Fibroblast of lung (primary cell): Measurements from ENCODE around the gene FANCE. TPM values are rescaled to one million over a fixed set of nuclear protein-coding genes. Genes with fewer than 3 reads are reported as not detected.

ENCODE experiments used
- DNase-seq, 2 donors: peaks; one replicate each; pipeline versions ENCODE4 v3.0.0 to v3.0.0-alpha.2; 2010; ENCODE audit warnings: low read depth in 2 of 2
- H2AFZ ChIP-seq: 2 replicates; pipeline ENCODE4 v1.5.1; 2012; ENCODE audit warnings: low read length, control low read depth, inconsistent platforms
- H3K27ac ChIP-seq: 2 replicates; pipeline ENCODE4 v1.5.1; 2011; ENCODE audit warnings: low read length, control low read depth; ENCODE audit not compliant: insufficient read depth
- H3K27me3 ChIP-seq: 2 replicates; pipeline ENCODE4 v1.5.1; 2011; ENCODE audit warnings: mild to moderate bottlenecking, low read length; ENCODE audit not compliant: control insufficient read depth, insufficient read depth
- H3K36me3 ChIP-seq: 2 replicates; pipeline ENCODE4 v1.5.1; 2011; ENCODE audit warnings: low read length; ENCODE audit not compliant: control insufficient read depth, insufficient read depth
- H3K4me1 ChIP-seq: 2 replicates; pipeline ENCODE4 v1.5.1; 2011; ENCODE audit warnings: low read length; ENCODE audit not compliant: control insufficient read depth, insufficient read depth; ENCODE audit errors: extremely low read depth
- H3K4me2 ChIP-seq: 2 replicates; pipeline ENCODE4 v1.5.1; 2011; ENCODE audit warnings: low read length, control low read depth; ENCODE audit not compliant: insufficient read depth; ENCODE audit errors: extremely low read depth
- H3K4me3 ChIP-seq, 4 experiments: fragments of 200-600 bp in 1 of 4; sonication (generic) in 1 of 4; replicated peaks in 1 of 4; 2 replicates each; pipeline ENCODE4 v1.5.1; 2011 to 2016; ENCODE audit warnings: low read length in 4 of 4, low read depth in 3 of 4, mild to moderate bottlenecking in 3 of 4, control low read depth in 2 of 4, inconsistent platforms in 1 of 4, mixed read lengths in 1 of 4; ENCODE audit not compliant: insufficient read depth in 1 of 4; ENCODE audit errors: control extremely low read depth in 1 of 4
- H3K79me2 ChIP-seq: 2 replicates; pipeline ENCODE4 v1.5.1; 2012; ENCODE audit warnings: mild to moderate bottlenecking, low read length, inconsistent platforms; ENCODE audit not compliant: control insufficient read depth, insufficient read depth
- H3K9ac ChIP-seq: 2 replicates; pipeline ENCODE4 v1.5.1; 2011; ENCODE audit warnings: mild to moderate bottlenecking, low read length, control low read depth; ENCODE audit not compliant: insufficient read depth
- H3K9me3 ChIP-seq: 2 replicates; pipeline ENCODE4 v1.5.1; 2012; ENCODE audit warnings: low read depth, low read length; ENCODE audit not compliant: control insufficient read depth, insufficient read depth
- H4K20me1 ChIP-seq: 2 replicates; pipeline ENCODE4 v1.5.1; 2011; ENCODE audit warnings: low read length; ENCODE audit not compliant: control insufficient read depth, insufficient read depth; ENCODE audit errors: extremely low read depth
- EZH2 ChIP-seq: IDR thresholded peaks from 2 replicates; pipeline ENCODE4 v1.5.1; 2012; ENCODE audit warnings: low read length, control low read depth, mild to moderate bottlenecking; ENCODE audit errors: missing control alignments
- polyA plus RNA-seq, 2 donors: library from polyadenylated mRNA; depleted of rRNA in 1 of 2; stranded (reverse) in 1 of 2; unstranded in 1 of 2; fragments of >200 nt; gene quantifications; 2 replicates each; pipeline ENCODE4 v1.2.1, GENCODE V29; 2011 to 2012; ENCODE audit warnings: missing spikeins in 1 of 2
- total RNA-seq: library from RNA; depleted of rRNA; stranded (reverse); fragments of >200 nt; gene quantifications from 2 replicates; pipeline ENCODE4 v1.2.1, GENCODE V29; 2014
- TF ChIP-seq, protein P1 (sequence below), 2 donors: IDR thresholded peaks in 1 of 2; conservative IDR thresholded peaks in 1 of 2; 1 replicate in 1 of 2; 2 replicates in 1 of 2; pipeline ENCODE4 v1.5.1; 2011 to 2012; ENCODE audit warnings: low read length in 2 of 2, control low read depth in 1 of 2, inconsistent platforms in 1 of 2, low read depth in 1 of 2, mild to moderate bottlenecking in 1 of 2

The FANCE gene
- total and polyA plus RNA-seq, 2 donors (not counting 1 experiment from before 2014, with no cell fraction given) = 3.2 to 10.7 TPM

DNA sequence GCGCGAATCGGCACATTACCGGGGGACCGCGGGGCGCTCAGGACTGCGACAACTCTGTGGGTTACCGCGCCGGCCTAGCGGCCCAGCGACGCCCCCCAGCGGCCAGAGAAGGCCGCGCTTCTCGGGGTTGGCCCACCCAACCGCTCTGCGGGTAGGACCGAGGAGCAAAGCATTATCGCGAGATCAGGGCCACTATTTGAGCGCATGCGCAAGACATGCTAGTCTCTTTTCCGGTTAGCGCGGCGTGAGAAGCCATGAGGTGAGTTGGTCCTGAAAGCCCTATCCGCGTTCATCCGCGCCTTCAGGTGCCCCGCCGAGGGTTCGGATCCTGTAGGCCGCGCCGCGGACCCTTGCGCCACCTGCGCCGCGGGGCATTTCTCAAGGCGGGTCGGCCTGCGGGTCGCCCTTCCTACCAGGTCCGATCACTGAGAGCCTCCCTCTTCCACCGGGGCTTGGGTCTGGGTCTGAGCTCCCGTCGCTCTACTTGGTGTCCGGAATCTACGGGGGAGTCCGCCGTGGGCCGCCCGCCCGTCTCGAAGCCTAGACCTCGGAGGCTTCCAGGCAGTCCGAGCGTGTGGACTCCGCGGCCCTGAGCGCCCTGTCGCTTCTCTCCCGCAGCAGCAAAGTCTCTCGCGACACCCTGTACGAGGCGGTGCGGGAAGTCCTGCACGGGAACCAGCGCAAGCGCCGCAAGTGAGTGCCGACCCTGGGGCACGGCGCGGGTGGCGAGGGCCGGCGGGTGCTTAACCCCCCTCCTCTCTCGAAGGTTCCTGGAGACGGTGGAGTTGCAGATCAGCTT is 16.2 kb downstream of the FANCE start, which contains the start of gene RPL10A:
RPL10A (plus strand) TSS at position 221 of the 799 bp plus-strand sequence; CDS start at position 255, 34 bp downstream.
- Histone ChIP-seq H3K79me2 (peaks cover 28% of the 10 kb centered on the region), H4K20me1 (peaks cover 9% of the 10 kb centered on the region), H3K4me3 (peak within 1 kb of the TSS; percentile 77 to 97 (median 95)), H3K9ac (peak within 1 kb of the TSS; percentile 95), H3K4me1 (peaks cover 13% of the 10 kb centered on the region), H3K36me3 (peaks cover 26% of the 10 kb centered on the region), H2AFZ (peak within 1 kb of the TSS; percentile 91), H3K27me3 (no peaks in the 10 kb centered on the region), H3K4me2 (peak within 1 kb of the TSS; percentile 92), H3K9me3 (no peaks in the 10 kb centered on the region), H3K27ac (peak within 1 kb of the TSS; percentile 94)
- peak; percentile 89 to 98 for DNase-seq
- TF ChIP-seq EZH2 = no peak
- TF ChIP-seq, protein P1, sequence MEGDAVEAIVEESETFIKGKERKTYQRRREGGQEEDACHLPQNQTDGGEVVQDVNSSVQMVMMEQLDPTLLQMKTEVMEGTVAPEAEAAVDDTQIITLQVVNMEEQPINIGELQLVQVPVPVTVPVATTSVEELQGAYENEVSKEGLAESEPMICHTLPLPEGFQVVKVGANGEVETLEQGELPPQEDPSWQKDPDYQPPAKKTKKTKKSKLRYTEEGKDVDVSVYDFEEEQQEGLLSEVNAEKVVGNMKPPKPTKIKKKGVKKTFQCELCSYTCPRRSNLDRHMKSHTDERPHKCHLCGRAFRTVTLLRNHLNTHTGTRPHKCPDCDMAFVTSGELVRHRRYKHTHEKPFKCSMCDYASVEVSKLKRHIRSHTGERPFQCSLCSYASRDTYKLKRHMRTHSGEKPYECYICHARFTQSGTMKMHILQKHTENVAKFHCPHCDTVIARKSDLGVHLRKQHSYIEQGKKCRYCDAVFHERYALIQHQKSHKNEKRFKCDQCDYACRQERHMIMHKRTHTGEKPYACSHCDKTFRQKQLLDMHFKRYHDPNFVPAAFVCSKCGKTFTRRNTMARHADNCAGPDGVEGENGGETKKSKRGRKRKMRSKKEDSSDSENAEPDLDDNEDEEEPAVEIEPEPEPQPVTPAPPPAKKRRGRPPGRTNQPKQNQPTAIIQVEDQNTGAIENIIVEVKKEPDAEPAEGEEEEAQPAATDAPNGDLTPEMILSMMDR (conservative IDR thresholded peaks at IDR 0.05 in 1 of 2, IDR thresholded peaks at IDR 0.05 in 1 of 2; ENCODE audit: low read depth in 1 of 2, low read length in 2 of 2) = peak; percentile 91 to 93

DNA sequence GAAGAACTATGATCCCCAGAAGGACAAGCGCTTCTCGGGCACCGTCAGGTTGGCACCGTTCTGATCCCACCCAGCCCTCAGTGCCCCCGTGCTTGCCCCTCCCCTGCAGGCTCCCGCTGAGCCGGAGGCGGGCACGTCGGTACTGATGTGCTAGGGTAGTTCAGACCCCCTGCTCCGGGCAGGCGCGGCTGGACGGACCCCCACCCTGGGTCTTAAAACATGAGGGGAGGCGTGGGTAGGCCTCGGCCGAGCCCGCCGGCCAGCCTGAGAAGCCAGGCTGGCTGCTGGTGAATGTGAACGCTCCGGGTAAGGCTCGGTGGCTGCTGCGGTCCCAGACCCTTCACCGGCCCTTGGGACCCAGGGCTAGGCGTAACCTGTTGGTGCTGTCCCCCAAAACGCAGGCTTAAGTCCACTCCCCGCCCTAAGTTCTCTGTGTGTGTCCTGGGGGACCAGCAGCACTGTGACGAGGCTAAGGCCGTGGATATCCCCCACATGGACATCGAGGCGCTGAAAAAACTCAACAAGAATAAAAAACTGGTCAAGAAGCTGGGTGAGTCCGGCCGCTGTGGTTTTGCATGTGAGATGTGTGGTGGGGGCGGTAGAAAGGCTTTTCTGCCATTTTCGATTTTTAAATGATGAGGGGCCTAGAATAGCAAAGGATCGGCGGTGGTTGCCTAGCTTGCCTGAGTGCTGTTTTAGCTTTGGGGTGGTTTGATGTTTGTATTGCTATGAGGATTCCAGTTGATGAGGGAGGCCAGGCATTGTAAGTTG is 17.0 kb downstream of the FANCE start:
- peak overlapping the region; percentile 94 for H3K27ac ChIP-seq
- H3K4me1 ChIP-seq = peaks cover 13% of the 10 kb centered on the region
- peaks cover 28% of the 10 kb centered on the region for H3K79me2 ChIP-seq
- no peaks in the 10 kb centered on the region for H3K27me3 ChIP-seq
- H3K36me3 ChIP-seq = peaks cover 26% of the 10 kb centered on the region
- no peak overlapping the region for H2AFZ ChIP-seq
- H3K4me2 ChIP-seq = peak overlapping the region; percentile 92
- peak overlapping the region; percentile 95 for H3K9ac ChIP-seq
- TF ChIP-seq, protein P1 (conservative IDR thresholded peaks at IDR 0.05 in 1 of 2, IDR thresholded peaks at IDR 0.05 in 1 of 2; ENCODE audit: low read depth in 1 of 2, low read length in 2 of 2) = no peak
- no peaks in the 10 kb centered on the region for H3K9me3 ChIP-seq
- H3K4me3 ChIP-seq = peak overlapping the region; percentile 77 to 97 (median 95)
- H4K20me1 ChIP-seq = peaks cover 9% of the 10 kb centered on the region
- DNase-seq = no peak
